HCT116 (cell line): ENCODE data around the gene ARHGEF12. TPM values are rescaled to one million over a fixed set of nuclear protein-coding genes. Genes with fewer than 3 reads are reported as not detected.

Source experiments
- ATAC-seq: fragments of 200-7000 bp; cut with Tn5 transposase; 2 replicates; pipeline ENCODE4 v1.9.1; 2020; ENCODE audit warnings: mild to moderate bottlenecking, moderate library complexity
- BruUV-seq: library from RNA; stranded (reverse); fragments of 400-500 nt; replicated peaks from 2 replicates; lab custom pipeline; 2021; lab: Mats Ljungman, UMichigan
- CTCF ChIA-PET: fragments of 300-600 bp; sonication (Branson Sonifier 250); formaldehyde crosslinking; loops from one replicate; lab custom pipeline; 2021; ENCODE audit warnings: antibody characterized with exemption; lab: Charles Lee
- POLR2A ChIA-PET: fragments of 300-600, 350-600 bp; sonication (Branson Sonifier 250); formaldehyde crosslinking; loops from one replicate; lab custom pipeline; 2021; ENCODE audit warnings: antibody characterized with exemption; lab: Charles Lee
- RAD21 ChIA-PET, 2 experiments: fragments of 300-600 bp; sonication (Branson Sonifier 250); formaldehyde crosslinking; loops; one replicate each; lab custom pipeline; 2023; ENCODE audit warnings: low total read pairs in 2 of 2; ENCODE audit not compliant: uncharacterized antibody in 2 of 2, unreplicated experiment in 2 of 2, low non-redundant PET in 1 of 2; lab: Charles Lee
- DNase-seq: peaks from one replicate; pipeline ENCODE4 v3.0.0-alpha.2; 2010; ENCODE audit warnings: low read depth, low spot score
- H2AFZ ChIP-seq: fragments of 200-600 bp; shearing (Covaris generic), sonication (generic); 2 replicates; pipeline ENCODE4 v1.6.1; 2017; ENCODE audit warnings: low read depth, mixed run types, mixed read lengths, antibody characterized with exemption, low read length; ENCODE audit not compliant: poor library complexity, severe bottlenecking
- H3K27ac ChIP-seq: 2 replicates; pipeline ENCODE4 v1.5.1; 2012; ENCODE audit warnings: low read depth, low read length
- H3K27me3 ChIP-seq: fragments of 200-600 bp; sonication (generic); 2 replicates; pipeline ENCODE4 v1.6.1; 2016; ENCODE audit warnings: mixed run types, low read length, mixed read lengths; ENCODE audit not compliant: insufficient read depth
- H3K36me3 ChIP-seq, 2 experiments: fragments of 200-500 bp in 1 of 2; fragments of 200-600 bp in 1 of 2; sonication (Bioruptor generic) in 1 of 2; sonication (generic) in 1 of 2; 2 replicates each; pipeline versions ENCODE4 v1.5.1 to v1.6.1; 2014 to 2016; ENCODE audit warnings: low read length in 2 of 2, inconsistent platforms in 1 of 2, mixed read lengths in 1 of 2, mixed run types in 1 of 2; ENCODE audit not compliant: insufficient read depth in 2 of 2, control insufficient read depth in 1 of 2
- H3K4me1 ChIP-seq, 2 experiments: fragments of 200-600 bp in 1 of 2; sonication (generic) in 1 of 2; 2 replicates each; pipeline versions ENCODE4 v1.5.1 to v1.6.1; 2012 to 2017; ENCODE audit warnings: low read length in 2 of 2, inconsistent platforms in 1 of 2, mild to moderate bottlenecking in 1 of 2, mixed read lengths in 1 of 2, mixed run types in 1 of 2, moderate library complexity in 1 of 2; ENCODE audit not compliant: insufficient read depth in 2 of 2, control insufficient read depth in 1 of 2
- H3K4me2 ChIP-seq: fragments of 200-600 bp; sonication (generic); 2 replicates; pipeline ENCODE4 v1.6.1; 2017; ENCODE audit warnings: mixed run types, low read length, mixed read lengths
- H3K4me3 ChIP-seq, 2 experiments: fragments of 200-600 bp in 1 of 2; sonication (generic) in 1 of 2; replicated peaks in 1 of 2; 2 replicates each; pipeline ENCODE4 v1.5.1; 2011 to 2016; ENCODE audit warnings: low read length in 2 of 2, control low read depth in 1 of 2, low read depth in 1 of 2, mild to moderate bottlenecking in 1 of 2, mixed read lengths in 1 of 2, mixed run types in 1 of 2
- H3K79me2 ChIP-seq: fragments of 200-600 bp; sonication (generic); 2 replicates; pipeline ENCODE4 v1.6.1; 2017; ENCODE audit warnings: mild to moderate bottlenecking, mixed run types, low read length, moderate library complexity, mixed read lengths; ENCODE audit not compliant: insufficient read depth
- H3K9ac ChIP-seq: fragments of 200-600 bp; sonication (generic); 2 replicates; pipeline ENCODE4 v1.6.1; 2016; ENCODE audit warnings: low read length, mixed read lengths
- H3K9me2 ChIP-seq: fragments of 200-600 bp; sonication (generic), shearing (Covaris generic); 2 replicates; pipeline ENCODE4 v1.6.1; 2017; ENCODE audit warnings: mixed run types, mild to moderate bottlenecking, moderate library complexity; ENCODE audit not compliant: insufficient read depth
- H3K9me3 ChIP-seq, 2 experiments: fragments of 200-500 bp in 1 of 2; fragments of 200-600 bp in 1 of 2; sonication (Bioruptor generic) in 1 of 2; sonication (generic) in 1 of 2; 2 replicates each; pipeline ENCODE4 v1.6.1; 2014 to 2017; ENCODE audit warnings: low read length in 2 of 2, mixed read lengths in 2 of 2, inconsistent platforms in 1 of 2, low read depth in 1 of 2, mild to moderate bottlenecking in 1 of 2, mixed run types in 1 of 2, moderate library complexity in 1 of 2; ENCODE audit not compliant: control insufficient read depth in 1 of 2, insufficient read depth in 1 of 2
- H4K20me1 ChIP-seq: fragments of 200-600 bp; sonication (generic), shearing (Covaris generic); 2 replicates; pipeline ENCODE4 v1.6.1; 2017; ENCODE audit warnings: mixed run types, mild to moderate bottlenecking, moderate library complexity; ENCODE audit not compliant: insufficient read depth
- CEBPB ChIP-seq: IDR thresholded peaks from 2 replicates; pipeline ENCODE4 v1.6.1; 2012; ENCODE audit warnings: low read depth
- EZH2 ChIP-seq: fragments of 200-600 bp; sonication (generic); IDR thresholded peaks from 2 replicates; pipeline ENCODE4 v1.6.1; 2017; ENCODE audit warnings: antibody characterized with exemption, mixed run types
- EZH2phosphoT487 ChIP-seq: fragments of 200-600 bp; IDR thresholded peaks from 2 replicates; pipeline ENCODE4 v1.6.1; 2018; ENCODE audit warnings: antibody characterized with exemption, borderline replicate concordance
- FOSL1 ChIP-seq: IDR thresholded peaks from 2 replicates; pipeline ENCODE4 v1.6.1; 2012; ENCODE audit warnings: low read depth
- JUND ChIP-seq: IDR thresholded peaks from 2 replicates; pipeline ENCODE4 v1.6.1; 2012
- MAX ChIP-seq: IDR thresholded peaks from 2 replicates; pipeline ENCODE4 v1.6.1; 2012
- REST ChIP-seq: IDR thresholded peaks from 2 replicates; pipeline ENCODE4 v1.6.1; 2012; ENCODE audit warnings: low read depth
- SIN3A ChIP-seq: IDR thresholded peaks from 2 replicates; pipeline ENCODE4 v1.6.1; 2012; ENCODE audit warnings: low read depth
- SP1 ChIP-seq: IDR thresholded peaks from 2 replicates; pipeline ENCODE4 v1.6.1; 2012; ENCODE audit warnings: low read depth
- SRF ChIP-seq: IDR thresholded peaks from 2 replicates; pipeline ENCODE4 v1.6.1; 2012; ENCODE audit warnings: low read depth
- TCF7L2 ChIP-seq: IDR thresholded peaks from 2 replicates; pipeline ENCODE4 v1.7.0; 2011; ENCODE audit warnings: borderline replicate concordance, inconsistent platforms; ENCODE audit not compliant: insufficient read depth, insufficient read length; ENCODE audit errors: extremely low read depth
- intact Hi-C: fragments of 100-400 bp; cut with micrococcal nuclease; formaldehyde crosslinking; loops from 2 replicates; pipeline ENCODE4 v1.10.0; 2022
- total RNA-seq: library from RNA; stranded (reverse); gene quantifications from one replicate; pipeline ENCODE4 v1.2.1, GENCODE V29; 2021; ENCODE audit not compliant: unreplicated experiment
- TF ChIP-seq, protein P1 (sequence below), 3 experiments: fragments of 200-600 bp in 1 of 3; sonication (generic) in 1 of 3; IDR thresholded peaks in 2 of 3; conservative IDR thresholded peaks in 1 of 3; 2 replicates each; pipeline ENCODE4 v1.5.1; 2012 to 2017; ENCODE audit warnings: low read depth in 2 of 3, low read length in 2 of 3, antibody characterized with exemption in 1 of 3, borderline replicate concordance in 1 of 3, control low read depth in 1 of 3, mild to moderate bottlenecking in 1 of 3, mixed read lengths in 1 of 3, mixed run types in 1 of 3, moderate library complexity in 1 of 3; ENCODE audit not compliant: insufficient read depth in 1 of 3

Gene ARHGEF12
- total RNA-seq, 1 experiment from 2014 or later = 81.4 TPM

GRCh38 chr11:120376547-120377182 is 40.5 kb downstream of the ARHGEF12 start:
- Histone ChIP-seq H3K4me3 (no peak overlapping the region), H3K4me2 (no peak overlapping the region), H3K27ac (no peak overlapping the region), H3K4me1 (peaks cover 7 to 17% of the 10 kb centered on the region in 2 experiments), H3K36me3 (no peaks in the 10 kb centered on the region), H3K9ac (no peak overlapping the region), H3K79me2 (peaks cover 100% of the 10 kb centered on the region), H3K27me3 (no peaks in the 10 kb centered on the region), H3K9me2 (no peaks in the 10 kb centered on the region), H2AFZ (no peak overlapping the region), H3K9me3 (no peaks in the 10 kb centered on the region), H4K20me1 (peaks cover 10% of the 10 kb centered on the region; the same call in 1 of the 2 replicates)
- ChIA-PET RAD21 (no interaction called here), CTCF (no interaction called here), POLR2A (no interaction called here)
- intact Hi-C loops = no loop called here
- TF ChIP-seq EZH2 (no peak), JUND (no peak), TCF7L2 (no peak), SP1 (no peak), MAX (no peak), CEBPB (no peak), SRF (no peak), EZH2phosphoT487 (no peak), SIN3A (no peak), REST (no peak), FOSL1 (no peak)
- TF ChIP-seq, protein P1, sequence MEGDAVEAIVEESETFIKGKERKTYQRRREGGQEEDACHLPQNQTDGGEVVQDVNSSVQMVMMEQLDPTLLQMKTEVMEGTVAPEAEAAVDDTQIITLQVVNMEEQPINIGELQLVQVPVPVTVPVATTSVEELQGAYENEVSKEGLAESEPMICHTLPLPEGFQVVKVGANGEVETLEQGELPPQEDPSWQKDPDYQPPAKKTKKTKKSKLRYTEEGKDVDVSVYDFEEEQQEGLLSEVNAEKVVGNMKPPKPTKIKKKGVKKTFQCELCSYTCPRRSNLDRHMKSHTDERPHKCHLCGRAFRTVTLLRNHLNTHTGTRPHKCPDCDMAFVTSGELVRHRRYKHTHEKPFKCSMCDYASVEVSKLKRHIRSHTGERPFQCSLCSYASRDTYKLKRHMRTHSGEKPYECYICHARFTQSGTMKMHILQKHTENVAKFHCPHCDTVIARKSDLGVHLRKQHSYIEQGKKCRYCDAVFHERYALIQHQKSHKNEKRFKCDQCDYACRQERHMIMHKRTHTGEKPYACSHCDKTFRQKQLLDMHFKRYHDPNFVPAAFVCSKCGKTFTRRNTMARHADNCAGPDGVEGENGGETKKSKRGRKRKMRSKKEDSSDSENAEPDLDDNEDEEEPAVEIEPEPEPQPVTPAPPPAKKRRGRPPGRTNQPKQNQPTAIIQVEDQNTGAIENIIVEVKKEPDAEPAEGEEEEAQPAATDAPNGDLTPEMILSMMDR (IDR thresholded peaks at IDR 0.05 in 2 of 3, conservative IDR thresholded peaks at IDR 0.05 in 1 of 3; ENCODE audit: borderline replicate concordance in 1 of 3, insufficient read depth in 1 of 3, low read depth in 2 of 3, low read length in 2 of 3) = no peak
- DNase-seq (no peak), ATAC-seq (no peak)
- BruUV-seq = no TSS peak
